ENCODE measurements around the gene NTSR1. TPM values are rescaled to one million over a fixed set of nuclear protein-coding genes. Genes with fewer than 3 reads are reported as not detected.

Gene NTSR1
- total RNA-seq, 1 donor from 2014 or later: not detected

DNA sequence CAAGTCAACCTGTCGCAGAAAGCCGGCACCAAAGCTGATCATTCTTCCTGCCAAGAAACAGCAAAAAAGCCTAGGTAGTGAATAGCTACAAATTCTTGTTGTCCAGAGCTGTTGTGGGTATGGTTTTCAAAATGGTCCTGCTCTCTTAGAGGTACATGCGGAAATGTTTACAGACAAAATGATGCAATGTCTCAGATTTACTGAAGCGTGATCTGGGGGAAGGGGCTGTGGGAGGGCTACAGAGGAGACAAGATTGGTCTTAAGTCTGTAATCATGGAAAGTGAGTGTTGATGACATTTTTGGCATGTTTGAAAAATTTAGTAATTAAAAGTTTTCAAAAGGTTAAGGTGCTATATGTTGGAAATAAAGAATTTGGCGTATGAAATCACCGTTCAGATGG, 6.2 kb downstream of the NTSR1 start:
- TF ChIP-seq, protein P1, sequence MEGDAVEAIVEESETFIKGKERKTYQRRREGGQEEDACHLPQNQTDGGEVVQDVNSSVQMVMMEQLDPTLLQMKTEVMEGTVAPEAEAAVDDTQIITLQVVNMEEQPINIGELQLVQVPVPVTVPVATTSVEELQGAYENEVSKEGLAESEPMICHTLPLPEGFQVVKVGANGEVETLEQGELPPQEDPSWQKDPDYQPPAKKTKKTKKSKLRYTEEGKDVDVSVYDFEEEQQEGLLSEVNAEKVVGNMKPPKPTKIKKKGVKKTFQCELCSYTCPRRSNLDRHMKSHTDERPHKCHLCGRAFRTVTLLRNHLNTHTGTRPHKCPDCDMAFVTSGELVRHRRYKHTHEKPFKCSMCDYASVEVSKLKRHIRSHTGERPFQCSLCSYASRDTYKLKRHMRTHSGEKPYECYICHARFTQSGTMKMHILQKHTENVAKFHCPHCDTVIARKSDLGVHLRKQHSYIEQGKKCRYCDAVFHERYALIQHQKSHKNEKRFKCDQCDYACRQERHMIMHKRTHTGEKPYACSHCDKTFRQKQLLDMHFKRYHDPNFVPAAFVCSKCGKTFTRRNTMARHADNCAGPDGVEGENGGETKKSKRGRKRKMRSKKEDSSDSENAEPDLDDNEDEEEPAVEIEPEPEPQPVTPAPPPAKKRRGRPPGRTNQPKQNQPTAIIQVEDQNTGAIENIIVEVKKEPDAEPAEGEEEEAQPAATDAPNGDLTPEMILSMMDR (IDR thresholded peaks at IDR 0.05): no peak
- Mint-ChIP-seq H3K9me3 (peaks cover 5% of the 10 kb centered on the region), H3K4me1 (no peaks in the 10 kb centered on the region), H3K27me3 (peaks cover 24% of the 10 kb centered on the region), H3K4me3 (no peak overlapping the region), H3K36me3 (ENCODE audit: low read depth) (no peaks in the 10 kb centered on the region), H3K27ac (no peak overlapping the region)
- DNase-seq (no peak), ATAC-seq (ENCODE audit: low read depth) (no peak)
- ChIA-PET CTCF (no interaction called here), POLR2A (no interaction called here)
- intact Hi-C loops (cut with micrococcal nuclease): no loop called here

DNA sequence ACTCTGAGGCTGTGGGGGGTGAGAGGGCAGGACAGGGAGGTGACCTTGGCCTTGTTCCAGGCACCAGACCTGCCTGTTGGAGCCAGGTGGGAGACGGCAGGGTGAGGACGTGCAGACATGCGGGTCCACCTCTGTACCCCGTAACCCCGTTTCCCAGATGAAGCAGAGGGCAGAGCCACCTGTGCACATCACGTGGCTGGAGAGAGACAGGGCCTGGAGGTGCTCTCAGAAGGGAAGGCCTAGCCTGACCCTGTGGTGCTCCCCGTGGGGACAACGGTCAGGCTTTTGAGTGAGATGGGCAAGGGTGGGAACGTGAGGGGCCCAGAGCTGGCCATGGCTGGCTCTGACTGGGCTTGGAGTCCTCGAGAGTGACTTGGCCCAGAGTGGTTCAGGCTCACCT, 6.6 kb downstream of the NTSR1 start:
- H3K36me3 Mint-ChIP-seq (ENCODE audit: low read depth): no peaks in the 10 kb centered on the region
- no peak overlapping the region for H3K4me3 Mint-ChIP-seq
- ATAC-seq (ENCODE audit: low read depth): no peak
- no peak for DNase-seq
- H3K9me3 Mint-ChIP-seq: peaks cover 6% of the 10 kb centered on the region
- ChIA-PET CTCF (no interaction called here), POLR2A (no interaction called here)
- H3K27me3 Mint-ChIP-seq: peaks cover 21% of the 10 kb centered on the region
- no peaks in the 10 kb centered on the region for H3K4me1 Mint-ChIP-seq
- intact Hi-C loops (cut with micrococcal nuclease): no loop called here
- no peak overlapping the region for H3K27ac Mint-ChIP-seq
- TF ChIP-seq, protein P1 (IDR thresholded peaks at IDR 0.05): no peak

DNA sequence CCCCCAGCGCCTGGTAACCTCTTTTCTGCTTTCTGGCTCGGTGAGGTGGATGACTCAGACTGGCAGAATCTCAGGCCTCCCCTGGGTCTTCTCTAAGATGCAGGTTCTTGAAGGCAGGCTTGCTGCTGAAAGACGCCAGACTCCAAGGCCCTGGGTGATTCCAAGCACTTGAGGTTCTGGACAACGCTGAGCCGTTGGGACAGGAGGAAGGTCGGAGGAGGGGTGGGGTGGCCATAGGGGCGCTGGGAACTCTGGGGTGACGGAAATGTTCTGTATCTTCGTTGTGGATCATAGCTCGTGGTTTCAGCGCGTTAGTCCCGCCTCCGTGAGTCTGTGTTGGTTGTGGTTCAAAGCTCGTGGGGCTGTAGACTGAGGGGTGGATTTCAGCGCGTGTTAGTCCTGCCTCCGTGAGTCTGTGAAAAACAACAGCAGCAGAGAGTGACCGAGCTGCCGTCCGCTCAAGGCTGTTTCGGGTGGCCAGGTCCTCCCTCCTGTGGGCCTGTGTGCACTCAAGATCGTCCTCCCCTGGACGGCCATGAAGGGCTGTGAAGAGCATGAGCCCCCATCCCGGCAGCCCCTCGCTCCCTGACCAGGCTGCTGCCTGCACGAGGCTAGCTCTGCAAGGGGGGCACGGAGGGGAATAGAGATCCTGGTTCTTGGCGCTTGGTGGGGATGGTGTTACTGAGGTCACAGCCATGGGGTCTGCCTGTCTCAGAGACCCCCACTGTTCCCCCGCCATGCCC, 7.7 kb downstream of the NTSR1 start:
- H3K9me3 Mint-ChIP-seq: peaks cover 11% of the 10 kb centered on the region
- ChIA-PET POLR2A (no interaction called here), CTCF (no interaction called here)
- H3K27me3 Mint-ChIP-seq: peaks cover 17% of the 10 kb centered on the region
- ATAC-seq (ENCODE audit: low read depth) (peak; percentile 37), DNase-seq (no peak)
- H3K4me3 Mint-ChIP-seq: no peak overlapping the region
- no peaks in the 10 kb centered on the region for H3K36me3 Mint-ChIP-seq (ENCODE audit: low read depth)
- H3K4me1 Mint-ChIP-seq: no peaks in the 10 kb centered on the region
- H3K27ac Mint-ChIP-seq: no peak overlapping the region
- TF ChIP-seq, protein P1 (IDR thresholded peaks at IDR 0.05): no peak
- intact Hi-C loops (cut with micrococcal nuclease): no loop called here

DNA sequence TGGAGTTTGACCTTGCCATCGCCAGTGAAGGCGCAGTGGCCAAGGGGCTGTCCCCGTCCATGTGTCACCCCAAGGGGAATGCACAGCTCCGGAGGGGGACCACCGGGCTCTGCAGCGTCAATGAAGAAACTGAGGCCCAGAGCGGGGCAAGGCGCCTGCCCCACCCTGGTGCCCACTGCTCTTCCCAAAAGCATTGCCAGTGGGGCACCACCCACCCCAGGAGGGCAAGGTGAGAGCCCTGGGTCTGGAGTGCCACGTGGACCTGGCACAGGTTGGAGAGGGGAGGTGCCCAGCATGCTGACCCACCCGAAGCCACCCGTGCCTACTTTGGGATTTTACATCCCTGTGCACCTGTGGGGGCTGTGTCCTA, 8.3 kb downstream of the NTSR1 start:
- Mint-ChIP-seq H3K4me3 (no peak overlapping the region), H3K27ac (no peak overlapping the region), H3K36me3 (ENCODE audit: low read depth) (no peaks in the 10 kb centered on the region), H3K9me3 (peaks cover 15% of the 10 kb centered on the region), H3K27me3 (peaks cover 15% of the 10 kb centered on the region), H3K4me1 (no peaks in the 10 kb centered on the region)
- TF ChIP-seq, protein P1 (IDR thresholded peaks at IDR 0.05): no peak
- ChIA-PET POLR2A (no interaction called here), CTCF (no interaction called here)
- ATAC-seq (ENCODE audit: low read depth): no peak
- intact Hi-C loops (cut with micrococcal nuclease): no loop called here
- DNase-seq: no peak

DNA sequence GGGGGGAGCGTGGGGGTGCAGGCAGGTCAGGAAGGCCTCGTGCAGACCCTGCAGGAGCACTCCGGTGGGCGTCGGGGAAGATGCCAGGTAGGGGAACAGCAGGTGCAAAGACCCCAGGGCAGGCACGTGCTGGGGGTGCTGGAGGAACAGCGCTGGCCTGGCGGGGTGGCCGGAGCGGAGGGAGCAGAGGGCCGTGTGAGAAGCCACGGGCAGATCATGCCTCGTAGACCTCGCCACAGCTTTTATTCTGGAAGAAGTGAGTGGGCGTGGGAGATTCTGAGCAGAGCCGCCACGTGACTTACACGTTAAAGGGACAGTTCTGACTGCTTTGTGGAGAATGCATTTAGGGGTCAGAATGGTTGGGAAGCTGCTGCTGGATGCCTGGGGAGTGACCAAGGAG, 9.3 kb downstream of the NTSR1 start:
- no peak for DNase-seq
- no peaks in the 10 kb centered on the region for H3K36me3 Mint-ChIP-seq (ENCODE audit: low read depth)
- ATAC-seq (ENCODE audit: low read depth): no peak
- peaks cover 20% of the 10 kb centered on the region for H3K27me3 Mint-ChIP-seq
- ChIA-PET POLR2A (no interaction called here), CTCF (no interaction called here)
- H3K27ac Mint-ChIP-seq: no peak overlapping the region
- H3K4me3 Mint-ChIP-seq: no peak overlapping the region
- H3K4me1 Mint-ChIP-seq: no peaks in the 10 kb centered on the region
- TF ChIP-seq, protein P1 (IDR thresholded peaks at IDR 0.05): no peak
- intact Hi-C loops (cut with micrococcal nuclease): no loop called here
- peaks cover 18% of the 10 kb centered on the region for H3K9me3 Mint-ChIP-seq
